Lung (tissue), 12 donors: ENCODE results near the gene DPM1. TPM values are rescaled to one million over a fixed set of nuclear protein-coding genes. Genes with fewer than 3 reads are reported as not detected.

Source experiments
- ATAC-seq: fragments of 200-7000 bp; cut with Tn5 transposase; one replicate; pipeline ENCODE4 v1.9.1; 2020; ENCODE audit warnings: moderate number of reproducible peaks; ENCODE audit not compliant: insufficient read depth, low FRiP score
- DNase-seq, 3 donors: peaks; one replicate each; pipeline ENCODE4 v3.0.0-alpha.2; 2013 to 2017
- H3K27ac ChIP-seq, 2 donors: one replicate each; pipeline ENCODE4 v1.5.1; 2013; ENCODE audit warnings: mild to moderate bottlenecking in 2 of 2, moderate library complexity in 2 of 2, control low read depth in 1 of 2, inconsistent platforms in 1 of 2, low read depth in 1 of 2, low read length in 1 of 2
- H3K27me3 ChIP-seq, 3 donors: one replicate each; pipeline ENCODE4 v1.5.1; 2013; ENCODE audit warnings: low read length in 2 of 3; ENCODE audit not compliant: control insufficient read depth in 3 of 3, insufficient read depth in 3 of 3
- H3K36me3 ChIP-seq, 4 donors: one replicate each; pipeline ENCODE4 v1.5.1; 2013; ENCODE audit warnings: low read length in 4 of 4, mild to moderate bottlenecking in 1 of 4, moderate library complexity in 1 of 4; ENCODE audit not compliant: control insufficient read depth in 4 of 4, insufficient read depth in 4 of 4
- H3K4me1 ChIP-seq, 5 donors: one replicate each; pipeline ENCODE4 v1.5.1; 2013; ENCODE audit warnings: low read length in 5 of 5, mild to moderate bottlenecking in 2 of 5, moderate library complexity in 1 of 5; ENCODE audit not compliant: control insufficient read depth in 5 of 5, insufficient read depth in 5 of 5
- H3K4me3 ChIP-seq: one replicate; pipeline ENCODE4 v1.5.1; 2013; ENCODE audit warnings: mild to moderate bottlenecking, control low read depth, moderate library complexity
- H3K9ac ChIP-seq, 2 donors: one replicate each; pipeline ENCODE4 v1.5.1; 2013; ENCODE audit warnings: low read length in 2 of 2, control low read depth in 1 of 2; ENCODE audit not compliant: insufficient read depth in 1 of 2
- H3K9me3 ChIP-seq, 4 donors: one replicate each; pipeline ENCODE4 v1.5.1; 2013; ENCODE audit warnings: low read length in 3 of 4, mild to moderate bottlenecking in 1 of 4, moderate library complexity in 1 of 4; ENCODE audit not compliant: control insufficient read depth in 4 of 4, insufficient read depth in 3 of 4
- WGBS, 2 donors: extraction: QIAGEN DNeasy Blood & Tissue Kit; methylation state at CpG; one replicate each; pipeline ENCODE4 v1.1.7; 2013; 5-methylcytosine and 5-hydroxymethylcytosine counted together
- polyA plus RNA-seq, 2 donors: library from polyadenylated mRNA; stranded (reverse); fragments of 200-250 nt; gene quantifications; one replicate each; pipeline ENCODE4 v1.2.1, GENCODE V29; 2013
- total RNA-seq, 2 donors: library from RNA; depleted of rRNA in 1 of 2; stranded (reverse); fragments of >200 nt in 1 of 2; gene quantifications; one replicate each; pipeline ENCODE4 v1.2.1, GENCODE V29; 2014 to 2021
- TF ChIP-seq, protein P1 (sequence below): IDR thresholded peaks from 2 replicates; pipeline ENCODE4 v1.5.1; 2012; ENCODE audit warnings: mild to moderate bottlenecking; ENCODE audit errors: control extremely low read depth, extremely low read depth
- donor health status: control.
- donor health status: control.
- donor health status: Bipolar disorder and iron deficiency.
- donor health status: healthy.
- donor health status: DM: yes; HTN: yes; CAD: no.

The DPM1 gene
- total and polyA plus RNA-seq, 4 donors = 27.9 to 57.3 (median 33.3) TPM

DNA sequence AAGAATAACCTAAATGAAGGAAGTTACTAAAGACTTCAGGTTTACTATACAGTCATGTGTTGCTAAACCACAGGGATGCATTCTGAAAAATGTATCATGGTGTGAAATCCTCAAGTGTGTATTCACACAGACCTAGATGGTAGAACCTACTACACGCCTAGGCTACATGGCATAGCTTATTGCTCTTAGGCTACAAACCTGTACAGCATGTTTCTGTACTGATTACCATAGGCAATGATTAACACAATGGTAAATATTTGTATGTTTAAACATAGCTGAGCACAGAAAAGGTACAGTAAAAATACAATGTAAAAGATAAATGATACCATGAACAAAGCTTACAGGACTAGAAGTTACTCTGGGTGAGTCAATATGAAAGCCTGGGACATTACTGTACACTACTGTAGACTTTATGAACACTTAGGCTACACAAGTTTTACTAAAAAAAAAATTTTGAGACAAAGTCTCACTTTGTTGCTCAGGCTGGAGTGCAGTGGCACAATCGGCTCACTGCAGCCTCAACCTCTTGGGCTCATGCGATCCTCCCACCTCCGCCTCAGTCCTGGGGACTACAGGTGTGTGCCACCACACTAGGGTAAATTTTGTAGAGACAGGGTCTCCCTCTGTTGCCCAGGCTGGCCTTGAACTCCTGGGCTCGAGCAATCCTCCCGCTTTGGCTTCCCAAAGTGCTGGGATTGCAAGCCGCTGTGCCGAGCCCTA lies 63.1 kb downstream of the DPM1 start:
- TF ChIP-seq, protein P1, sequence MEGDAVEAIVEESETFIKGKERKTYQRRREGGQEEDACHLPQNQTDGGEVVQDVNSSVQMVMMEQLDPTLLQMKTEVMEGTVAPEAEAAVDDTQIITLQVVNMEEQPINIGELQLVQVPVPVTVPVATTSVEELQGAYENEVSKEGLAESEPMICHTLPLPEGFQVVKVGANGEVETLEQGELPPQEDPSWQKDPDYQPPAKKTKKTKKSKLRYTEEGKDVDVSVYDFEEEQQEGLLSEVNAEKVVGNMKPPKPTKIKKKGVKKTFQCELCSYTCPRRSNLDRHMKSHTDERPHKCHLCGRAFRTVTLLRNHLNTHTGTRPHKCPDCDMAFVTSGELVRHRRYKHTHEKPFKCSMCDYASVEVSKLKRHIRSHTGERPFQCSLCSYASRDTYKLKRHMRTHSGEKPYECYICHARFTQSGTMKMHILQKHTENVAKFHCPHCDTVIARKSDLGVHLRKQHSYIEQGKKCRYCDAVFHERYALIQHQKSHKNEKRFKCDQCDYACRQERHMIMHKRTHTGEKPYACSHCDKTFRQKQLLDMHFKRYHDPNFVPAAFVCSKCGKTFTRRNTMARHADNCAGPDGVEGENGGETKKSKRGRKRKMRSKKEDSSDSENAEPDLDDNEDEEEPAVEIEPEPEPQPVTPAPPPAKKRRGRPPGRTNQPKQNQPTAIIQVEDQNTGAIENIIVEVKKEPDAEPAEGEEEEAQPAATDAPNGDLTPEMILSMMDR = no peak
- no peak for DNase-seq
- Histone ChIP-seq H3K9ac (no peak overlapping the region), H3K4me3 (no peak overlapping the region), H3K4me1 (no peaks in the 10 kb centered on the region), H3K36me3 (peaks cover 28 to 63% (median 38%) of the 10 kb centered on the region in 4 donors), H3K27me3 (no peaks in the 10 kb centered on the region), H3K9me3 (no peaks in the 10 kb centered on the region), H3K27ac (no peak overlapping the region)
- 88 to 96% methylated on average over 8 of the region's 8 CpGs for WGBS, 2 donors
- ATAC-seq = no peak

- Histone ChIP-seq H3K27ac (no peak overlapping the region), H3K27me3 (no peaks in the 10 kb centered on the region), H3K4me3 (no peak overlapping the region), H3K9me3 (no peaks in the 10 kb centered on the region), H3K9ac (no peak overlapping the region), H3K4me1 (no peaks in the 10 kb centered on the region), H3K36me3 (peaks cover 26 to 58% (median 38%) of the 10 kb centered on the region in 4 donors)
- TF ChIP-seq, protein P1 = no peak
- DNase-seq (no peak), ATAC-seq (no peak)
- 98 to 99% methylated on average over 7 of the region's 7 CpGs for WGBS, 2 donors
Measured at GRCh38 chr20:50893620-50894019, 64.7 kb downstream of the DPM1 start.

DNA sequence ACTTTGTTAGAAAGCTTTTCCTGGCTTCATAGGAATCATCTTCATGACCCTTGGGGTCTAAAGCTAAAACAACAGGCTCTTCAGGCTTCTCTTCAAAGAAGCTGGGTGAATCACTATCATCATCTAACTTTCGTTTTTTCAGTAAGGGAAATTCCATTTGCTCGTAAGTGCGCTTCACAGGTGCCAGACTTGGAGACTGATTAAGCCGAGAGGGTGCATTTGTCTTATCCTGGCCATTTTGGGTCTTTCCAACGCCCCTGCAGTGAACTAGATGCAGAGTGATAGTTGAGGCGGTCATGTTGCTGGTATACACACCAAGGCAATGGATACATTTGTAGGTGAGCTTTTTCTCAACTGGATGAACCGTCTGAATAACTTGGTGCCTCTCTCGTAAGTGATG lies 65.9 kb downstream of the DPM1 start:
- no peaks in the 10 kb centered on the region for H3K9me3 ChIP-seq
- peaks cover 0 to 4% (median 0%) of the 10 kb centered on the region in 5 donors for H3K4me1 ChIP-seq
- no peak for ATAC-seq
- H3K4me3 ChIP-seq = no peak overlapping the region
- DNase-seq = no peak
- no peak overlapping the region for H3K9ac ChIP-seq
- no peaks in the 10 kb centered on the region for H3K27me3 ChIP-seq
- peaks cover 26 to 52% (median 32%) of the 10 kb centered on the region in 4 donors for H3K36me3 ChIP-seq
- TF ChIP-seq, protein P1 = no peak
- H3K27ac ChIP-seq = no peak overlapping the region
- WGBS, 2 donors = 95 to 97% methylated on average over 8 of the region's 8 CpGs
